A549 (cell line): ENCODE data around the gene DNAJC5G. TPM values are rescaled to one million over a fixed set of nuclear protein-coding genes. Genes with fewer than 3 reads are reported as not detected.

Experiments used
- ATAC-seq, 2 experiments: fragments of 200-7000 bp in 1 of 2; fragments of >200 bp in 1 of 2; cut with Nextera tagmentation in 1 of 2; cut with Tn5 transposase in 1 of 2; 3 replicates each; pipeline versions ENCODE4 v1.8.0 to v1.9.1; 2018 to 2020; ENCODE audit warnings: mild to moderate bottlenecking in 1 of 2, moderate library complexity in 1 of 2
- CTCF ChIA-PET: fragments of 300-600 bp; sonication (Branson Sonifier 250); formaldehyde crosslinking; extraction: SDS; loops from one replicate; lab custom pipeline; 2021; ENCODE audit warnings: antibody characterized with exemption, inconsistent platforms; lab: Yijun Ruan, JAX
- POLR2A ChIA-PET: fragments of 350-600 bp; formaldehyde crosslinking; extraction: SDS; loops from one replicate; lab custom pipeline; 2021; ENCODE audit warnings: antibody characterized with exemption, inconsistent platforms; lab: Yijun Ruan, JAX
- DNase-seq, 2 experiments: peaks; one replicate each; pipeline versions ENCODE4 v3.0.0 to v3.0.0-alpha.2; 2011 to 2016; ENCODE audit warnings: low read depth in 1 of 2, low spot score in 1 of 2
- FAIRE-seq: peaks from 2 replicates; lab custom pipeline; 2011; peaks lifted over from hg19 to GRCh38; lab: Jason Lieb, UNC
- H3K27ac ChIP-seq, 2 experiments: fragments of >200 bp; sonication (Bioruptor Twin); formaldehyde crosslinking; 3 replicates each; pipeline ENCODE4 v1.5.1; 2016 to 2017
- H3K4me1 ChIP-seq: fragments of >200 bp; sonication (Bioruptor Twin); formaldehyde crosslinking; 3 replicates; pipeline ENCODE4 v1.6.1; 2016
- H3K4me2 ChIP-seq: fragments of >200 bp; sonication (Bioruptor Twin); formaldehyde crosslinking; 3 replicates; pipeline ENCODE4 v1.6.1; 2016
- H3K4me3 ChIP-seq: fragments of >200 bp; sonication (Bioruptor Twin); formaldehyde crosslinking; 3 replicates; pipeline ENCODE4 v1.5.1; 2016
- H3K9me3 ChIP-seq: fragments of >200 bp; sonication (Bioruptor Twin); formaldehyde crosslinking; 3 replicates; pipeline ENCODE4 v1.6.1; 2016
- BHLHE40 ChIP-seq: IDR thresholded peaks from 2 replicates; pipeline ENCODE4 v1.6.1; 2012; ENCODE audit warnings: low read depth, low read length, inconsistent platforms
- CBX2 ChIP-seq: fragments of 200-600 bp; sonication (generic); IDR thresholded peaks from 2 replicates; pipeline ENCODE4 v1.6.1; 2016; ENCODE audit warnings: low read depth, mild to moderate bottlenecking, borderline replicate concordance
- CHD4 ChIP-seq: fragments of 200-600 bp; sonication (generic); IDR thresholded peaks from 2 replicates; pipeline ENCODE4 v1.6.1; 2016; ENCODE audit warnings: antibody characterized with exemption, mild to moderate bottlenecking, borderline replicate concordance
- E2F6 ChIP-seq: IDR thresholded peaks from 2 replicates; pipeline ENCODE4 v1.6.1; 2012; ENCODE audit warnings: low read depth, borderline replicate concordance
- EHMT2 ChIP-seq: fragments of 200-600 bp; sonication (generic); IDR thresholded peaks from 2 replicates; pipeline ENCODE4 v1.6.1; 2016; ENCODE audit warnings: antibody characterized with exemption, low read depth, mild to moderate bottlenecking, moderate library complexity
- ELK1 ChIP-seq: fragments of 150-350 bp; IDR thresholded peaks from 2 replicates; pipeline ENCODE4 v1.6.1; 2014; ENCODE audit warnings: low read depth, mild to moderate bottlenecking, low read length
- FOSL2 ChIP-seq, 2 experiments: fragments of 450-650 bp in 1 of 2; fragments of >200 bp in 1 of 2; sonication (Bioruptor Twin) in 1 of 2; formaldehyde crosslinking; IDR thresholded peaks; 2 replicates each; pipeline versions ENCODE4 v1.5.0 to v1.6.1; 2016 to 2020; ENCODE audit warnings: mild to moderate bottlenecking in 1 of 2, moderate library complexity in 1 of 2
- FOXS1 ChIP-seq: fragments of 250-450 bp; sonication (Bioruptor Pico); IDR thresholded peaks from 2 replicates; pipeline ENCODE4 v1.5.0; 2020; ENCODE audit warnings: mild to moderate bottlenecking, moderate library complexity
- HDAC2 ChIP-seq: fragments of 200-600 bp; sonication (generic); IDR thresholded peaks from 2 replicates; pipeline ENCODE4 v1.6.1; 2016
- HMGXB4 ChIP-seq: fragments of 250-450 bp; sonication (Bioruptor Pico); IDR thresholded peaks from 2 replicates; pipeline ENCODE4 v1.5.0; 2021; ENCODE audit warnings: mild to moderate bottlenecking, moderate library complexity, borderline replicate concordance
- HOXA7 ChIP-seq: fragments of 250-450 bp; sonication (Bioruptor Pico); IDR thresholded peaks from 2 replicates; pipeline ENCODE4 v1.5.0; 2020; ENCODE audit warnings: mild to moderate bottlenecking, moderate library complexity
- HOXB13 ChIP-seq: fragments of 250-450 bp; sonication (Bioruptor Pico); IDR thresholded peaks from 2 replicates; pipeline ENCODE4 v1.5.0; 2020; ENCODE audit warnings: low read depth, mild to moderate bottlenecking, moderate library complexity
- HOXB5 ChIP-seq: fragments of 250-450 bp; sonication (Bioruptor Pico); IDR thresholded peaks from 2 replicates; pipeline ENCODE4 v1.5.0; 2020; ENCODE audit warnings: mild to moderate bottlenecking, moderate library complexity
- JUN ChIP-seq, 2 experiments: fragments of >200 bp; sonication (Bioruptor Twin); formaldehyde crosslinking; IDR thresholded peaks; 2 replicates in 1 of 2; 3 replicates in 1 of 2; pipeline ENCODE4 v1.6.1; 2016 to 2017
- MAZ ChIP-seq: fragments of 150-350 bp; IDR thresholded peaks from 2 replicates; pipeline ENCODE4 v1.6.1; 2014; ENCODE audit warnings: antibody characterized with exemption, low read depth, low read length, borderline replicate concordance
- NR3C1 ChIP-seq: fragments of >200 bp; sonication (Bioruptor Twin); formaldehyde crosslinking; IDR thresholded peaks from 3 replicates; pipeline ENCODE4 v1.6.1; 2017
- PHF8 ChIP-seq: fragments of 200-600 bp; sonication (generic); IDR thresholded peaks from 2 replicates; pipeline ENCODE4 v1.6.1; 2016; ENCODE audit warnings: low read depth, mild to moderate bottlenecking, antibody characterized with exemption, moderate library complexity, borderline replicate concordance
- RFX5 ChIP-seq: fragments of 450-650 bp; IDR thresholded peaks from 2 replicates; pipeline ENCODE4 v1.7.1; 2014; ENCODE audit warnings: antibody characterized with exemption, mild to moderate bottlenecking, moderate library complexity
- RNF2 ChIP-seq: fragments of 200-600 bp; sonication (generic); IDR thresholded peaks from 2 replicates; pipeline ENCODE4 v1.6.1; 2016; ENCODE audit warnings: low read depth, mild to moderate bottlenecking, antibody characterized with exemption, moderate library complexity, borderline replicate concordance
- SMC3 ChIP-seq: fragments of >200 bp; sonication (Bioruptor Twin); formaldehyde crosslinking; IDR thresholded peaks from 3 replicates; pipeline ENCODE4 v1.6.1; 2018; ENCODE audit warnings: inconsistent platforms
- TFCP2L1 ChIP-seq: fragments of 250-450 bp; sonication (Bioruptor Pico); IDR thresholded peaks from 2 replicates; pipeline ENCODE4 v1.5.0; 2021; ENCODE audit warnings: mild to moderate bottlenecking
- ZC3H11A ChIP-seq: fragments of 450-650 bp; IDR thresholded peaks from 2 replicates; pipeline ENCODE4 v1.6.1; 2014; ENCODE audit warnings: antibody characterized with exemption, mild to moderate bottlenecking
- ZFP36 ChIP-seq: fragments of 450-650 bp; IDR thresholded peaks from 2 replicates; pipeline ENCODE4 v1.6.1; 2014; ENCODE audit warnings: borderline replicate concordance; ENCODE audit not compliant: partially characterized antibody
- ZNF302 ChIP-seq: fragments of 250-450 bp; sonication (Bioruptor Pico); IDR thresholded peaks from 2 replicates; pipeline ENCODE4 v1.9.0; 2021; ENCODE audit warnings: inconsistent platforms, mild to moderate bottlenecking, moderate library complexity
- WGBS: methylation state at CpG from one replicate; pipeline ENCODE4 v1.1.6; 2017; ENCODE audit errors: missing lambda C conversion rate; 5-methylcytosine and 5-hydroxymethylcytosine counted together
- polyA plus RNA-seq, 4 experiments: library from polyadenylated mRNA; depleted of rRNA in 3 of 4; stranded (reverse); fragments of >200 nt; fragmentation: RNase III in 1 of 4; extraction: RNeasy Plus Mini Kit Qiagen cat#74134 plus additional on column Dnase treatment in 1 of 4; gene quantifications; 2 replicates in 3 of 4; 3 replicates in 1 of 4; pipeline ENCODE4 v1.2.3, GENCODE V29; 2011 to 2017
- TF ChIP-seq, protein P1 (sequence below): fragments of >200 bp; sonication (Bioruptor Twin); formaldehyde crosslinking; IDR thresholded peaks from 2 replicates; pipeline ENCODE4 v1.6.1; 2016
- TF ChIP-seq, protein P2 (sequence below): fragments of 250-450 bp; sonication (Bioruptor Pico); IDR thresholded peaks from 2 replicates; pipeline ENCODE4 v1.5.0; 2020; ENCODE audit warnings: low read depth, mild to moderate bottlenecking, moderate library complexity

DNAJC5G gene
- polyA plus RNA-seq, 2 of the 4 experiments (the other 2 are of a cell fraction) = not detected

DNA sequence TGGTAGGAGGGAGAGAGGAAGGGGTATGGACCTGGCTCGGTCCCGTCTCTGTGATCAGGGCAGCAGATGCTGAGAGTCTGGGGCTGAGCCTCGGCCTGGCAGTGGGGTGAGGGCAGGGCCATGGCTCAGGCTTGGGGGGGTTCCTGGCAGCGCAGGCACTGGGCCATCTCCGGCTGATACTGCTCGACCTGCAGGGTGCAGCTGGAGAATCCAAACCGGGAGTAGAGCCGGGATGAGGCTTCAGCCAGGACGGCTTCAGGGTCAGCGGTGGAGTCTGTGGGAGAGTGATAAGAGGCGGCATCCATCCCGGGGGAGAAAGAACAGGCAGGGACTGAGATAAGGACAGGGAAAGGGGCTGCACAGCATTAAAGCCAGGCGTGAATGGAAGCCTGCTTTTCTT lies 20.0 kb upstream of the DNAJC5G start (continued):
- TF ChIP-seq, protein P1, sequence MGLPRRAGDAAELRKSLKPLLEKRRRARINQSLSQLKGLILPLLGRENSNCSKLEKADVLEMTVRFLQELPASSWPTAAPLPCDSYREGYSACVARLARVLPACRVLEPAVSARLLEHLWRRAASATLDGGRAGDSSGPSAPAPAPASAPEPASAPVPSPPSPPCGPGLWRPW = no peak

DNA sequence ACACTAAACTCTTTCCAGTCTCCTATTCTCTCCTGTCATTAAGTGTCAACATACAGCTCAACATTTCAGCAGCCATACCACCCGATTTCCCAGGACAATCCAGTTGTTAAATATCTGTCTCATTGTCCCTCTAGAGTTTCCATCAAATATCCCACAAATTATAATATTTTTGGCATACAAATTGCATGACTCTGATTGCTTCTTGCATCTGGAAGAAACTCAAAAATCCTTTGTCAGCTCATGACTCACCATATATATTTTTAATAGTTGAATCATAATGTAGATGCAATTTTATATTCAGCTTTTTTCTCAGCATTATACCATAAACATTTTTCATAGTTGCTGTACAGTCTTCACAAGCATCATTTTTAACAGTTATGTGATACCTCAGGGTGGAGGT lies 19.6 kb upstream of the DNAJC5G start:
- whole genome bisulfite sequencing = 2% methylated on average over 1 of the region's 1 CpG
- CTCF ChIA-PET = interaction anchor here (0.6 to 16.3 kb wide), 5 partner anchors 10 to 59 kb away, joined by 3 to 205 read pairs (median 4); partner anchors contain the start of genes DNAJC5G and TRIM54
- ATAC-seq = no peak

DNA sequence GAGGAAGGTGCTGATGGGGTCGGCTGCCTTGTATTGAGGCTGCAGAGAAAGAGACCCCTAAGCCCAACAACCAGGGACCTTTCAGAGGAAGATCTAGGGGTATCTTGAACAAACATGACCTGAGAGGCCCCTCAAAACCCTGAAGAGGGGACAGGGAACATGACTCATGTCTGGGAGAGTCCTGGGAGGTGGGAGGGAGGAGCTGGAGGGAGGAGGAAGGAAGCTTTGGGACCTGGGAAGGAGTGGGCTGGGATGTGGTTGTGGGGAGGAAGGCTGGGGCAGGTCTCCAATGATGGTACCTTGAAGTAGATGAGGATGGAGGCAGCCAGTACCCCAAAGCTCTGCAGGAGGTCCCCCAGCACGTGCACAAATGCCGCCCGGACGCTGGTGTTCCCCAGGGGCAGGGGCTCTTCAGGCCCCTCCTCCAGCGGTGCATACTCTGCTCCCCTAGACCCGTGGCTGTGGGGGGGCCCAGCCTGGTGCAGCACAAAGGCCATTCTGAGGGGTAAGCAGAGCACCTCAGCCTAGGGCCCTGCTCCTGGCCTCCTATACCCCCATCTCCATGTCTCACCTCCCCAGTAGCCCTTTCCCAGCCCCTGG lies 18.3 kb upstream of the DNAJC5G start:
- ChIA-PET CTCF (interaction anchor here (0.9 to 16.3 kb wide), 6 partner anchors 8 to 159 kb away, joined by 3 to 205 read pairs (median 4); partner anchors contain the start of genes DNAJC5G and TRIM54), POLR2A (no interaction called here)
- TF ChIP-seq E2F6 = no peak
- no peak for TF ChIP-seq BHLHE40
- TF ChIP-seq ZC3H11A = no peak
- TF ChIP-seq HOXA7 (CRISPR knock-in tag) = no peak
- no peak for TF ChIP-seq TFCP2L1
- TF ChIP-seq CHD4 = no peak
- TF ChIP-seq ELK1 = no peak
- no peak for TF ChIP-seq PHF8
- TF ChIP-seq RFX5 = no peak
- no peak for TF ChIP-seq HDAC2
- TF ChIP-seq NR3C1 = no peak
- TF ChIP-seq ZNF302 = no peak
- TF ChIP-seq EHMT2 = no peak

More for the DNA sequence above, 19.6 kb upstream of the DNAJC5G start:
- FAIRE-seq = no peak
- POLR2A ChIA-PET = no interaction called here
- peaks cover 7% of the 10 kb centered on the region for H3K4me1 ChIP-seq
- H3K27ac ChIP-seq = no peak overlapping the region
- no peaks in the 10 kb centered on the region for H3K9me3 ChIP-seq
- H3K4me2 ChIP-seq = peak overlapping the region; percentile 8; the same call in 1 of the 3 replicates
- H3K4me3 ChIP-seq = no peak overlapping the region
- TF ChIP-seq ZFP36 (no peak), FOSL2 (IDR thresholded peaks at IDR 0.05) (no peak), FOSL2 (CRISPR knock-in tag; IDR thresholded peaks at IDR 0.05) (peak; percentile 30; the same call in 1 of the 2 replicates)
- TF ChIP-seq, all 56 proteins: peak for 1
- no peak for DNase-seq

GRCh38 chr2:27258051-27258450 lies 17.2 kb upstream of the DNAJC5G start:
- Histone ChIP-seq H3K4me2 (no peak overlapping the region), H3K27ac (no peak overlapping the region), H3K9me3 (no peaks in the 10 kb centered on the region), H3K4me3 (no peak overlapping the region), H3K4me1 (peaks cover 12% of the 10 kb centered on the region)
- no peak for TF ChIP-seq ZNF302
- no peak for TF ChIP-seq FOXS1 (CRISPR knock-in tag)
- TF ChIP-seq HOXB13 (CRISPR knock-in tag) = no peak
- no peak for TF ChIP-seq JUN (IDR thresholded peaks at IDR 0.05)
- TF ChIP-seq, protein P2, sequence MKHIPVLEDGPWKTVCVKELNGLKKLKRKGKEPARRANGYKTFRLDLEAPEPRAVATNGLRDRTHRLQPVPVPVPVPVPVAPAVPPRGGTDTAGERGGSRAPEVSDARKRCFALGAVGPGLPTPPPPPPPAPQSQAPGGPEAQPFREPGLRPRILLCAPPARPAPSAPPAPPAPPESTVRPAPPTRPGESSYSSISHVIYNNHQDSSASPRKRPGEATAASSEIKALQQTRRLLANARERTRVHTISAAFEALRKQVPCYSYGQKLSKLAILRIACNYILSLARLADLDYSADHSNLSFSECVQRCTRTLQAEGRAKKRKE = no peak
- no peak for TF ChIP-seq NR3C1
- TF ChIP-seq RNF2 = no peak
- no peak for TF ChIP-seq HMGXB4 (CRISPR knock-in tag)
- no peak for TF ChIP-seq MAZ
- TF ChIP-seq CBX2 = no peak
- TF ChIP-seq HDAC2 = no peak
- TF ChIP-seq HOXB5 = no peak
- no peak for TF ChIP-seq BHLHE40
- TF ChIP-seq SMC3 = no peak
- TF ChIP-seq FOSL2 (IDR thresholded peaks at IDR 0.05) = no peak
- no peak for TF ChIP-seq FOSL2 (CRISPR knock-in tag; IDR thresholded peaks at IDR 0.05)
- FAIRE-seq = no peak
- CTCF ChIA-PET = interaction anchor here (0.9 to 16.3 kb wide), 5 partner anchors 9 to 160 kb away, joined by 3 to 205 read pairs (median 3); partner anchors contain the start of genes DNAJC5G, TRIM54 and ZNF513
- WGBS = 82% methylated on average over 6 of the region's 8 CpGs
- DNase-seq = no peak
- POLR2A ChIA-PET = no interaction called here
- no peak for ATAC-seq

More for the DNA sequence above, 18.3 kb upstream of the DNAJC5G start:
- no peak overlapping the region for H3K4me2 ChIP-seq
- DNase-seq = no peak
- no peak for FAIRE-seq
- H3K4me3 ChIP-seq = no peak overlapping the region
- no peak overlapping the region for H3K27ac ChIP-seq
- H3K9me3 ChIP-seq = no peaks in the 10 kb centered on the region
- WGBS = 58% methylated on average over 7 of the region's 7 CpGs
- peaks cover 7% of the 10 kb centered on the region for H3K4me1 ChIP-seq
- ATAC-seq = no peak
